Lower leg skin (tissue), 4 donors: ENCODE measurements around the gene RUNX1. TPM values are rescaled to one million over a fixed set of nuclear protein-coding genes. Genes with fewer than 3 reads are reported as not detected.

ENCODE experiments used
- DNase-seq, 2 donors: peaks; one replicate each; pipeline ENCODE4 v3.0.0-alpha.2; 2019; ENCODE audit warnings: low spot score in 2 of 2
- H3K4me3 ChIP-seq: fragments of 200-600 bp; sonication (generic); 2 replicates; pipeline ENCODE4 v1.5.1; 2017; ENCODE audit warnings: mild to moderate bottlenecking, low read depth; ENCODE audit not compliant: poor library complexity, severe bottlenecking
- CTCF ChIP-seq, 3 donors: fragments of 450-650 bp; IDR thresholded peaks; one replicate each; pipeline ENCODE4 v1.5.1; 2016; ENCODE audit warnings: antibody characterized with exemption in 3 of 3, mild to moderate bottlenecking in 3 of 3, moderate library complexity in 2 of 3
- POLR2A ChIP-seq, 2 donors: fragments of 450-650 bp; IDR thresholded peaks; one replicate each; pipeline ENCODE4 v1.6.1; 2016 to 2017; ENCODE audit warnings: antibody characterized with exemption in 2 of 2, mild to moderate bottlenecking in 1 of 2, moderate library complexity in 1 of 2
- WGBS, 2 donors: methylation state at CpG; one replicate each; pipeline ENCODE4 v1.1.5; 2018; 5-methylcytosine and 5-hydroxymethylcytosine counted together
- intact Hi-C: fragments of 100-400 bp; cut with DNase I; formaldehyde crosslinking; loops from one replicate; pipeline ENCODE4 v1.15.0; 2023; ENCODE audit warnings: low total_unique reads
- total RNA-seq, 4 donors: library from RNA; depleted of rRNA; stranded (reverse); fragments of >200 nt; gene quantifications; one replicate each; pipeline ENCODE4 v1.1.0, GENCODE V29; 2016

Gene RUNX1
- total RNA-seq, 4 donors from 2014 or later = 7.3 to 29.1 (median 18.1) TPM

- no peak overlapping the region for H3K4me3 ChIP-seq
- intact Hi-C loops = no loop called here
- TF ChIP-seq CTCF (IDR thresholded peaks at IDR 0.05) = no peak
- WGBS, 2 donors = 25 to 28% methylated on average over 12 of the region's 12 CpGs
- peak; percentile 84 to 96 for DNase-seq
Measured at GRCh38 chr21:35051287-35051818, 2.3 kb upstream of the RUNX1 start.

DNA sequence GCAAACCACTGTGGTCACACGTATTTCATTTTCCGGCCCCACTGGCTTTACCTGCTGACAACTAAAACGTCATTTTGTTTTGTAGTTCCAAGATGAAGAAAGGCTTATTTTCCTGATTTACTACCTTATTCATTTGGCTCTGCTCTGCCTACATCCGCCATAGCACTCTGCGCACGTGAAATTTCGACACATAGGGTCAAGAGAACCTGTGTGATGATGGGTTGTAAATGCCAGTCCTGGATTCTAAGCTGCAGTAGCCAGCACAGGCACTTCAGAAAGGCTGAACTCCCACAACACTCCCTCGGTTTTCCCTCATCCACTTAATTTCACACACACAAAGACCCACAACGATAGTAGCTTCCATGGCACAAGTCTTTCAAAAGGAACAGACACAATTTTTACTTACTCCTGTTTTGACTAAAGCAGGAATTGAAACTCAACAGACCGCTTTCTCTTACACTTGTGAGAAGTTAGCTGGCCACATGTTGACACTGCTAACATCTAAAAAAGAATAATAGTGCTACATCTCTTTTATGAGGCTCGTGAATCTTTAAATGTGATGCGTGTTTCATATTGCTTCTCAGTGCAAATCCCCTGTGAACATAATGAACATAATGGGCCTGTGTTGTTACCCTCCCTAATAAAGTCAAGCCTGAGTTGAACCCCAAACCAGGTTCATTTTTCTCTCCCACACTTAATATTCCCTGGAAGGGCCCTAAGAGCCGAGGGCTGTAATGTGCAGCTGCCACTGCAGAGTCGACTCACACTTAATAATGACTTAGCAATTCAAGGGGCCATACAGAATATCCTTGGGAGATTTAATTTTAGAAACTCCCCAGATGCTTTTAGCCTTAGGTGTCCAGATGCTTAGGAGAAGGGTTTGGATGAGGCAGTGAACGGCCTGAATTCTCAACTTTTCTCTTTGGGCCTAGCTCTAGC is 1.5 kb upstream of the RUNX1 start:
- no peak overlapping the region for H3K4me3 ChIP-seq
- TF ChIP-seq POLR2A (IDR thresholded peaks at IDR 0.05) (no peak), CTCF (IDR thresholded peaks at IDR 0.05) (no peak)
- intact Hi-C loops = no loop called here
- DNase-seq = no peak
- 73 to 80% methylated on average over 15 of the region's 15 CpGs for WGBS, 2 donors

GRCh38 chr21:35048183-35048601 is 910 bp downstream of the RUNX1 start:
- TF ChIP-seq POLR2A (IDR thresholded peaks at IDR 0.05) = no peak
- TF ChIP-seq CTCF (IDR thresholded peaks at IDR 0.05) = no peak
- no peak for DNase-seq
- peak overlapping the region; percentile 7 for H3K4me3 ChIP-seq
- 44 to 62% methylated on average over 6 of the region's 6 CpGs for WGBS, 2 donors
- intact Hi-C loops = no loop called here

GRCh38 chr21:35046880-35047229 is 2.2 kb downstream of the RUNX1 start:
- TF ChIP-seq CTCF (IDR thresholded peaks at IDR 0.05) (no peak), POLR2A (IDR thresholded peaks at IDR 0.05) (no peak)
- 48% methylated on average over 8 of the region's 8 CpGs for WGBS, 2 donors
- peak in 1 of 2 donors; percentile 85 for DNase-seq
- H3K4me3 ChIP-seq = no peak overlapping the region
- intact Hi-C loops = no loop called here

GRCh38 chr21:35046263-35046624 is 2.9 kb downstream of the RUNX1 start:
- 83 to 84% methylated on average over 6 of the region's 6 CpGs for WGBS, 2 donors
- H3K4me3 ChIP-seq = no peak overlapping the region
- peak in 1 of 2 donors; percentile 34 for DNase-seq
- no peak for TF ChIP-seq CTCF (IDR thresholded peaks at IDR 0.05)
- no peak for TF ChIP-seq POLR2A (IDR thresholded peaks at IDR 0.05)
- intact Hi-C loops = no loop called here
